Activated CD8-positive, alpha-beta T cell treated with anti-CD3 and anti-CD28 coated beads for 36 hours (primary cell): ENCODE results near the gene CLDN2. TPM values are rescaled to one million over a fixed set of nuclear protein-coding genes. Genes with fewer than 3 reads are reported as not detected.

Experiments used
- ATAC-seq: fragments of 200-7000 bp; cut with Tn5 transposase; one replicate; pipeline ENCODE4 v1.10.0; 2021; ENCODE audit warnings: mild to moderate bottlenecking, moderate library complexity
- CTCF ChIA-PET: fragments of 350-600 bp; sonication (Branson Sonifier 250); formaldehyde crosslinking; loops from one replicate; lab custom pipeline; 2021; ENCODE audit warnings: antibody characterized with exemption; lab: Charles Lee
- POLR2A ChIA-PET: fragments of 350-600 bp; sonication (Branson Sonifier 250); formaldehyde crosslinking; loops from one replicate; lab custom pipeline; 2021; ENCODE audit warnings: antibody characterized with exemption; lab: Charles Lee
- DNase-seq: peaks from one replicate; pipeline ENCODE4 v3.0.0-alpha.2; 2020
- H3K27ac Mint-ChIP-seq: one replicate; pipeline ENCODE4 v1.8.0; 2021; ENCODE audit warnings: mild to moderate bottlenecking, mixed read lengths
- H3K27me3 Mint-ChIP-seq: one replicate; pipeline ENCODE4 v1.8.0; 2021; ENCODE audit warnings: mixed read lengths
- H3K36me3 Mint-ChIP-seq: one replicate; pipeline ENCODE4 v1.8.0; 2021; ENCODE audit warnings: low read depth, mixed read lengths
- H3K4me1 Mint-ChIP-seq: one replicate; pipeline ENCODE4 v1.8.0; 2021; ENCODE audit warnings: low read depth, mixed read lengths
- H3K4me3 Mint-ChIP-seq: one replicate; pipeline ENCODE4 v1.8.0; 2021; ENCODE audit warnings: mild to moderate bottlenecking, moderate library complexity, mixed read lengths
- H3K9me3 Mint-ChIP-seq: one replicate; pipeline ENCODE4 v1.8.0; 2021; ENCODE audit warnings: mixed read lengths
- intact Hi-C: fragments of 100-400 bp; cut with micrococcal nuclease; formaldehyde crosslinking; loops from one replicate; pipeline ENCODE4 v1.10.0; 2022
- total RNA-seq, 2 experiments: library from RNA; stranded (reverse); gene quantifications; one replicate each; pipeline ENCODE4 v1.2.3, GENCODE V29; 2021
- TF ChIP-seq, protein P1 (sequence below): fragments of 200-600 bp; IDR thresholded peaks from one replicate; pipeline ENCODE4 v1.8.0; 2022; ENCODE audit warnings: antibody characterized with exemption, mild to moderate bottlenecking

Gene CLDN2
- total RNA-seq, 2 experiments from 2014 or later: not detected

DNA sequence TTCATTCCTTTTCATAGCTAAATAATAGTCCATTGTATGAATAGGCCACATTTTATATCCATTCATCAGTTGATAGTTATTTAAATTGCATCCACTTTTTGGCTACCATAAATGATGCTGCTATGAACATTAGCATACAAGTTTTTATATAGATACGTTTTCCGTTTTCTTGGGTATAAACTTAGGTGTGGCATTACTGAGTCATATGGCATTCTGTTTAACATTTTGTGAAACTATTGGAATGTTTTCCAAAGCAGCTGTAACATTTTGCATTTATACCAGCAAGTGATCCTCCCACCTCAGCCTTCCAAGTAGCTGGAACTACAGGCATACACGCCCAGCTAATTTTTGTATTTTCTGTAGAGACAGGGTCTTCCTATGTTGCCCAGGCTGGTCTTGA is 26.3 kb downstream of the CLDN2 start:
- no peak overlapping the region for H3K4me3 Mint-ChIP-seq
- TF ChIP-seq, protein P1, sequence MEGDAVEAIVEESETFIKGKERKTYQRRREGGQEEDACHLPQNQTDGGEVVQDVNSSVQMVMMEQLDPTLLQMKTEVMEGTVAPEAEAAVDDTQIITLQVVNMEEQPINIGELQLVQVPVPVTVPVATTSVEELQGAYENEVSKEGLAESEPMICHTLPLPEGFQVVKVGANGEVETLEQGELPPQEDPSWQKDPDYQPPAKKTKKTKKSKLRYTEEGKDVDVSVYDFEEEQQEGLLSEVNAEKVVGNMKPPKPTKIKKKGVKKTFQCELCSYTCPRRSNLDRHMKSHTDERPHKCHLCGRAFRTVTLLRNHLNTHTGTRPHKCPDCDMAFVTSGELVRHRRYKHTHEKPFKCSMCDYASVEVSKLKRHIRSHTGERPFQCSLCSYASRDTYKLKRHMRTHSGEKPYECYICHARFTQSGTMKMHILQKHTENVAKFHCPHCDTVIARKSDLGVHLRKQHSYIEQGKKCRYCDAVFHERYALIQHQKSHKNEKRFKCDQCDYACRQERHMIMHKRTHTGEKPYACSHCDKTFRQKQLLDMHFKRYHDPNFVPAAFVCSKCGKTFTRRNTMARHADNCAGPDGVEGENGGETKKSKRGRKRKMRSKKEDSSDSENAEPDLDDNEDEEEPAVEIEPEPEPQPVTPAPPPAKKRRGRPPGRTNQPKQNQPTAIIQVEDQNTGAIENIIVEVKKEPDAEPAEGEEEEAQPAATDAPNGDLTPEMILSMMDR: no peak

DNA sequence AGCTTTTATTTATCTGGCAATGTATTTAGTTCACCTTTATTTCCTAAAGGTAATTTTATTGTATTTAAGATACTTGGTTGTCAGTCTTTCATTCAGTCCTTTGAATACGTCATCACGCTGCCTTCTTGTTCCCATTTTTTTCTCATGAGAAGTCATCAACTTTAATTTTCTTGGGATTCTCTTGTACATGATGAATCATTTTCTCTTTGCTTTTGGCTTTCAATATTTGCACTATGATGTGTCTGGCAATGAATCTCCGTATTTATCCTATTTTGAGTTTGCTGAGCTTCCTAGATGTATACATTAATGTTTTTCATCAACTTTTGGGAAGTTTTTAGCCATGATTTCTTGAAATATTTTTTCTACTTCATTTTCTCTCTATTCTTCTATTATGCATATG is 28.4 kb downstream of the CLDN2 start:
- Mint-ChIP-seq H3K4me3 (no peak overlapping the region), H3K36me3 (peaks cover 2% of the 10 kb centered on the region), H3K9me3 (no peaks in the 10 kb centered on the region), H3K4me1 (no peaks in the 10 kb centered on the region), H3K27ac (no peak overlapping the region), H3K27me3 (no peaks in the 10 kb centered on the region)
- ATAC-seq (no peak), DNase-seq (no peak)
- intact Hi-C loops: no loop called here
- TF ChIP-seq, protein P1: no peak
- ChIA-PET CTCF (no interaction called here), POLR2A (no interaction called here)

More for the DNA sequence above, 26.3 kb downstream of the CLDN2 start:
- no peak for ATAC-seq
- intact Hi-C loops: no loop called here
- no peak for DNase-seq
- peaks cover 6% of the 10 kb centered on the region for H3K36me3 Mint-ChIP-seq
- POLR2A ChIA-PET: no interaction called here
- no peaks in the 10 kb centered on the region for H3K27me3 Mint-ChIP-seq
- no peaks in the 10 kb centered on the region for H3K9me3 Mint-ChIP-seq
- CTCF ChIA-PET: no interaction called here
- no peak overlapping the region for H3K27ac Mint-ChIP-seq
- no peaks in the 10 kb centered on the region for H3K4me1 Mint-ChIP-seq

DNA sequence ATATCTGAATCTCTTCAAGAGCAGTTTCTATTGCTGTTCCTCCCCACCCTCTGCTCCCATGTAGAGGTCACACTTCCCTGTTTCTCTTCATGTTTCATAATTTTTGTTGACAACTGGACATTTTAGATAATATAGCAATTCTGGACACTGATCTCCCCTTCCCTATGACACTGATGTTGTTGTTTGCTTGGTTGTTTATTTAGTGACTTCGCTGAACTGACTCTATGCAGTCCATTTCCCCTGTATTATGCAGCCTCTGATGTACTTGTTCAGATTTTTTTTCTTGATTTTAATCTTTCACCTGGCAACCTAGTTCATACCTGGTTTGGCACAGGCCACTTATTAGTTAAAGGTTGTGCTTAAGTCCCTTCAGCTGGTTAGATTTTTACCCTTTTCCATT is 29.2 kb downstream of the CLDN2 start:
- POLR2A ChIA-PET: no interaction called here
- DNase-seq (no peak), ATAC-seq (no peak)
- Mint-ChIP-seq H3K9me3 (no peaks in the 10 kb centered on the region), H3K27me3 (no peaks in the 10 kb centered on the region), H3K4me1 (no peaks in the 10 kb centered on the region), H3K27ac (no peak overlapping the region), H3K36me3 (peaks cover 2% of the 10 kb centered on the region), H3K4me3 (no peak overlapping the region)
- CTCF ChIA-PET: no interaction called here
- TF ChIP-seq, protein P1: no peak
- intact Hi-C loops: no loop called here

DNA sequence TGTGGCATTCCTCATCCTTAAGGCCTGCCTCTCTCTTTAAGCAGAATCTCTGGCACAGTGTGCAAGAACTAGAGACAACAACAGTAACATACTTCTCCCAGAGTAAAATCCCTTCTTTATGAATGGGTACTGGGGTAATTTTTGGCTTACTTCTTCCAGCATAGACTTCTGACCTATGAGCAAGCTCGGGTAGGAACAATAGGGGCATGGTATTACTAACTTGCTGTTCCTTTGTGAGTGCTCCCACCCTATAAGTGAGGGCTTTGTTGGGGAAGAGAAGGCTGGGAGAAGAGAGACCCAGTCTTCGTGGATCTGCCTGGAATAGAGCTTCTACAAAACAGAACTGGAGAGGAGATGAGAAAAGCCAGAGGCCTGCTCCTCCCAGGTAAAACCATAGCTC is 30.2 kb downstream of the CLDN2 start:
- ATAC-seq: no peak
- intact Hi-C loops: loop anchor here (5.0 kb wide), 1 partner anchor 53 kb away; no protein-coding TSS in a partner anchor
- DNase-seq: no peak
- Mint-ChIP-seq H3K36me3 (peaks cover 2% of the 10 kb centered on the region), H3K4me1 (no peaks in the 10 kb centered on the region), H3K9me3 (no peaks in the 10 kb centered on the region), H3K27me3 (no peaks in the 10 kb centered on the region), H3K27ac (no peak overlapping the region), H3K4me3 (no peak overlapping the region)
- CTCF ChIA-PET: no interaction called here
- POLR2A ChIA-PET: no interaction called here
- TF ChIP-seq, protein P1: no peak

DNA sequence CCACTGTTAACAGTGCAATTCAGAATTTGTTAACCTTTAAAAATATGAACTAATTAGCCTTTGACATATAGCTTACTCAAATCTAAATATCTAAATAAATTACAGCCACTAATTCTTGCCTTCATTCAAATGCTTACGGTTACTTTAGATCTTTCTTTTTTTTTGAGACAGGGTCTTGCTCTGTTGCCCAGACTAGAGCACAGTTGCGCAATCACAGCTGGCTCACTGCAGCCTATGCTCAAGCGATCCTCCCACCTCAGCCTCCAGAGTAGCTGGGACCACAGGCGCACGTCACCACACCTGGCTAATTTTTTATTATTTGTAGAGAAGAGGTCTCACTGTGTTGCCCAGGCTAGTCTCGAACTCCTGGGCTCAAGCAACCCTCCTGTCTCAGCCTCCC is 31.0 kb downstream of the CLDN2 start:
- Mint-ChIP-seq H3K27me3 (no peaks in the 10 kb centered on the region), H3K27ac (no peak overlapping the region), H3K9me3 (no peaks in the 10 kb centered on the region), H3K4me3 (no peak overlapping the region), H3K36me3 (peaks cover 2% of the 10 kb centered on the region), H3K4me1 (no peaks in the 10 kb centered on the region)
- no peak for ATAC-seq
- CTCF ChIA-PET: interaction anchor here (2.1 kb wide), 1 partner anchor 57 kb away, joined by 6 read pairs; no protein-coding TSS in a partner anchor
- POLR2A ChIA-PET: no interaction called here
- no peak for DNase-seq
- TF ChIP-seq, protein P1: no peak
- intact Hi-C loops: loop anchor here (5.0 kb wide), 1 partner anchor 54 kb away; no protein-coding TSS in a partner anchor
